GM21619 (cell line): ENCODE results near the gene SEC14L1.

ENCODE experiments used
- ATAC-seq: cut with Tn5 transposase; IDR thresholded peaks from one replicate; pipeline ENCODE4 v1.9.1; 2021; ENCODE audit not compliant: unreplicated experiment

The SEC14L1 gene

GRCh38 chr17:77211681-77212080 lies 70.9 kb downstream of the SEC14L1 start:
- ATAC-seq = no peak

GRCh38 chr17:77212081-77212832 lies 71.5 kb downstream of the SEC14L1 start:
- peak; percentile 91 for ATAC-seq

DNA sequence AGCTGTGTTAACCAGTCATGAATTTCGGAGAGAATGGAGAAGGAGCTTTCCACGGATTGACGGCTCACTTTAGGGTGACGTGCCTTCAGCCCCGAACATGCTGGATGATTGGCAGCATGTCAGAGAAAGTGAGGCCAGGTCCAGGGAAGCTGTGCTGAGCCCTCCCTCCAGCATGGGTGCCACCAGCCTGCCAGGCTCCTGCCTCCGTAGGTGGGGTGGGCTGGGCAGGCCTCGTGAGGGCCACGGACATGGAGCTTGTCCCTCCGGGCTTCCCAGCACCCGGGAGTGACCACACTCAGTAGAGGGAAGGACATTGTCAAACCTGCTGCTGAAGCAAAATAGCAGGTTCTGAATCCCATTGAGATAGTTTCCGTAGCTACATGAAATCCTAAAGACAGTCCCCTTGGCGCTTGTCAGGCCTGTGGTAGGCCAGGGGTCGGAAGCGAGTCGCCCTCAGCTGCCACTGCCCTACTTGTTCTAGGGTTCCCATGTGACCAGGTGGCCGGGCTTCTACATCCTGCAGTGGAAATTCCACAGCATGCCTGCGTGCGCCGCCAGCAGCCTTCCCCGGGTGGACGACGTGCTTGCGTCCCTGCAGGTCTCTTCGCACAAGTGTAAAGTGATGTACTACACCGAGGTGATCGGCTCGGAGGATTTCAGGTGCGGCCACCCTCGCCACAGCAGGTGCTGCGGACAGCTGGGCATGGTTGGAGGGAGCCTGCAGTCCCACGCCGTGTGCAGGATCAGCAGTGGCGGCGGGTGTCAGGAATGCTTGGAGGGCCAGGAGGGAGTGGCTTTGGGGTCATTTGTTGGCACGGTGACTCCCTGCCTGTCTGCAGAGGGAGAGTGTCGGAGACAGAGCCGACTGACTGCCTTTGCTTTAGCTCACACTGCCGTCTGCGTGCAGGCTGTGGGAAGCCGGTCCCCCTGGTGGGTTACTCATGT lies 72.3 kb downstream of the SEC14L1 start:
- ATAC-seq = peak; percentile 12

- ATAC-seq = no peak
These were observed 73.0 kb downstream of the SEC14L1 start for GRCh38 chr17:77213778-77214132.

DNA sequence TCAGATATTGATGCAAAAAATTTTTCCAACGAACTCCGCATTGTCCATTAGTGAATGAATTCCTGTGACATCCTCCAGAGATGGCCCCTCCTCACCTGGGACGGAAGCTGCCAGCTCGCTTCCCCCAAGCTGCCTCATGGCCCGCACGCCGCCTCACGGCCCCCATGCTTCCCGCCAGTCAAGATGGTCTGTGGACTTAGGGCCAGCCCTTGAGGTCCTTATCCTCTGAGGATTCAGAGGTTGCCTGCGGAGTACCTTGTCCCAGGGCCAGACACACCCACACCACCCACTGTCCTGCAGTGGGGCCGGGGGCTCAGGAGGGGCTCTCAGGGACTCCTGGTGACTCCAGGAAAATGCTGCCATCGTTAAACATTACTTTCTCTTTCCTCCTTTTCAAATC lies 73.6 kb downstream of the SEC14L1 start:
- ATAC-seq = no peak

GRCh38 chr17:77214743-77215142 lies 74.0 kb downstream of the SEC14L1 start:
- no peak for ATAC-seq

- no peak for ATAC-seq
These were observed 74.5 kb downstream of the SEC14L1 start for GRCh38 chr17:77215281-77215680.

DNA sequence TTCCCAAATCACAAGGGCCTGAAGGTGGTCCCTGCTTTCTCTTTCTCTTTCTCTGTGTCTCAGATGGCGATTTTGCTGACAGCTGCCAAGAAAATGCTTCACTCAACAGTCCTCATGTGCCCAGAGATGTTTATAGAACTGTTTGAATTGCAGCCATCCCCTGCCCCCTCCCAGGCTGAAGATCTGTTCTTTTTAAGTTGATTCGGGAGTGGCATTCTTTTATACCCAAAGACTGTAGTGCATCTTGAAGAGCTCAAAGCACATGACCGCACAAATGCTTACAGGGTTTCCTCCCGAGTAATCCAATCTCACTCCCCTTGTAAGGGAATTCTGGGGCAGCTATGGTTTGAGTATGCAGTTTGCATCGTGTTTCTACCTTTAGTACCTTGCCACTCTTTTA lies 75.7 kb downstream of the SEC14L1 start:
- ATAC-seq = no peak

GRCh38 chr17:77217123-77217522 lies 76.4 kb downstream of the SEC14L1 start:
- no peak for ATAC-seq

- no peak for ATAC-seq
These were observed 76.8 kb downstream of the SEC14L1 start for GRCh38 chr17:77217566-77217965.

DNA sequence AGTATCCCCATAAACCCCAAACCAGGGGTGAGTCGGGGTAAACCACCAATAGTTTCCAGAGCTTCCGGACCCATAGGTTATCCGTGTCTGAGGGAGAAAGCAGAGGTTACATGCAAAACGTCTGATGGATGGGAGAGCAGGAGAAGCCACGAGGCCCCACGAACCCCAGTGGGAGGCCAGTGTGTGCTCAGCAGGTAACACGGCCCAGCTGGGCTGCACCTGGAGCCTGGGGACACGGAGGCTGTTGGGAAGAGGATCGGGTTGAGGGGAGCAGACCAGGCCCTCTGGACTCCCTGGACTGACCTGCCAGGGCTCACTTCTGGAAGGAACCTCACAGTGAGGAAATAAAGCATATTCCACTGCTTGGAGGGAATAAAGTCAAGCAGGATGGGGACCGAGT lies 78.1 kb downstream of the SEC14L1 start:
- no peak for ATAC-seq

DNA sequence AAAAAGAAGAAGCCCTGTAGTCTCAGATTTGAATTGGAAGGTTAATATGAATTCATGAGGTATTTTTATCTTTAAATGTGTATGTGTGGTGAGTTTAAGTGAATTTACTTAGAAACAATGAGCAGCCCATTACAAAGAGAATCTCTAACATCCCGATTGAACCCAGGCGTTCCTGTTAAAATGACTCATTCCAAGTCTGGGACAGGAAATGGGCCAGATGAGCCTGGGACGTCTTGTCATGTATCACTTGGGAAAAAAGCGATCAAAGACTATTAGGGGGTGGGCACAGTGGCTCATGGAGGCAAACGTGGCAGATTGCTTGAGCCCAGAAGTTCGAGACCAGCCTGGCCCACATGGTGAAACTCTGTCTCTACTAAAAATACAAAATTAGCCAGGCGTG lies 81.6 kb downstream of the SEC14L1 start:
- ATAC-seq = no peak

- ATAC-seq = no peak
These were observed 83.1 kb downstream of the SEC14L1 start for GRCh38 chr17:77223642-77224420.

DNA sequence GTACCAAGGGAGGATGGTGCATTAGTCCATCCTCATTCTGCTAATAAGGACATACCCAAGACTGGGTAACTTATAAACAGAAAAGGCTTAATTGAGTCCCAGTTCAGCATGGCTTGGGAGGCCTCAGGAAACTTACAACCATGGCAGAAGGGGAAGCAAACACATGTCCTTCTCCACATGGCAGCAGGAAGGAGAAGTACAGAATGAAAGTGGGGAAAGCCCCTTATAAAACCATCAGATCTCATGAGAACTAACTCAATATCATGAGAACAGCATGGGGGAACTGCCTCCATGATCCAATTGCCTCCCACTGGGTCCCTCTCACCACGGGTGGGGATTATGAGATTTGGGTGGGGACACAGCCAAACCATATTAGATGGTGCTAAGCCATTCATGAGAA lies 84.5 kb downstream of the SEC14L1 start:
- ATAC-seq = no peak

DNA sequence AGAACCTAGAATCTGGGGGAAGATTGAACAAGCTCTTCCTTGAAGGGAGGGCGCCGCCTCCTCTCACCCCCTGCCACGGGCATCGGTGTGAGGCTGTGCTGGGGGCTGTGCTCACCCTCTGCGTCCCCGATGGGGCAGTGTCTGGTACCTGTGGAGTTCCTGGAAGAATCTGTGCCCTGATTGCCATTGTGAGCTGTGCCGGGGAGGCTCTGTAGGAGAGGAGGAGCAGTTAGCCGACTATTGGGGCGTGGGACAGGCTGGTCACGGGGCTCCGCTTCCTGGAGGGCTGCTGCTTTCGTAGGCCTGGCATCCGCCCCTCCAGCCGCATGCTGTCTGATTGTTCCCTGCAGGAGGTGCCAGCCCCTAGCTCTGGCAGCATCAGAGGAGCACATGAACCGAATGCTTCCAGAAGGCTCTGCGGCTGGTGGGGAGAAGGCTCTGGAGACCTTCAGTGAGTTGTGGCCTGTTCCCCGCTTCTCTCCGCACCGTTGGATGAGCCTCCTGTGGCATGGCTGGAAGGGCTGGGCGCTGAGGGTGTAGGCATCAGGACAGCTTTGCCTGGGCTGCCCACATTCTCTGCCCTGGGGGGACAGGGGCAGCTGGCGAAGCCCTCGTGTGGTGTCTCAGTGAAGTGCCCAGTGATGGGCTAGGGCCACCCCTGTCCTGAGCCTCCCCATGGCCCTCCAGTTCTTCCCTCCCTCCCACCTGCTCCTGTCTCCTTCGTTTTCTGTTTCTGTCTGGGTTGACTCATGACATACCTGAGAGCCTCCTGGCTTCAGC lies 86.9 kb downstream of the SEC14L1 start:
- no peak for ATAC-seq

DNA sequence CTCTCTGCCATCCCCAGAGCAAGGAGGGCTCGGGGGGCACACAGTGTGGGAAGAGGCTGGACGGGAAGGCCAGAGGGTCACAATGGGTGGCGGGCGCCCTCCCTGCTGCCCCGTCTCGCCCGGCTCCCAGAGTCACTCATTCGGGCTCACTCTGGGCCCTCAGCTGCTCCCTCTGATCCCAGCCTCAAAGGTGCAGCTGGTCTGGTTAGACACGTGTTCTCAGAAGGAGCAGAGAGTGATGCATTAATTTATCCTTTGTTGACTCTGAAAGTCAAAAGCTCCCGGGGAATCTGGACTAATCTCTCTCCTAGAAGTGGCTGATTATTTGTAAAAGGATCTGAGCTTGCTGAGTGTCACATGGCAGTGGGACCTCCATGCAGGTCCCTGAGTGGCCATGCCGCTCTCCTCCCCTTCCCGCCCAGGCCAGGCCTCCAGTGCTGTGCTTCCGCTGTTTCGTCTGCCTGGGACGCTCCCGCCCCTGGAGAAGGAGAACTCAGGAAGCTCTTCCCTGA lies 87.5 kb downstream of the SEC14L1 start:
- ATAC-seq = no peak

DNA sequence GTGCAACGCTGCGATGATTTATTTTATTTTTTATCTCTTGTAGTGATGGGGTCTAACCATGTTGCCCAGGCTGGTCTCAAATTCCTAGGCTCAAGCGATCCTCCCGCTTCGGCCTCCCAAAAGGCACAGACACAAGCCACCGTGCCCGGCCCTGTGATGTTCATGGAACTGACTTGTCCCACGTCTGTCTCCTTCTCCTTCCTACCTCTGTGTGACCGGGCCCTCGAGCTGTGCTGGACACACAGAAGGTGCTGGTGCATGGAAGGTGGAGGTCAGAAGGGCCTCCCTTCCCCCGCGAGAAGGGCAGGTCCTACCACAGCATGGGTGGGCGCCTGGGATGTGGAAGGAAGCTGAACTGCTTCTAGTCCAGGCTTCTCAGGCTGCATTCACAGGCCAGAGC lies 88.0 kb downstream of the SEC14L1 start:
- ATAC-seq = no peak

GRCh38 chr17:77229786-77230435 lies 89.1 kb downstream of the SEC14L1 start:
- ATAC-seq = no peak

DNA sequence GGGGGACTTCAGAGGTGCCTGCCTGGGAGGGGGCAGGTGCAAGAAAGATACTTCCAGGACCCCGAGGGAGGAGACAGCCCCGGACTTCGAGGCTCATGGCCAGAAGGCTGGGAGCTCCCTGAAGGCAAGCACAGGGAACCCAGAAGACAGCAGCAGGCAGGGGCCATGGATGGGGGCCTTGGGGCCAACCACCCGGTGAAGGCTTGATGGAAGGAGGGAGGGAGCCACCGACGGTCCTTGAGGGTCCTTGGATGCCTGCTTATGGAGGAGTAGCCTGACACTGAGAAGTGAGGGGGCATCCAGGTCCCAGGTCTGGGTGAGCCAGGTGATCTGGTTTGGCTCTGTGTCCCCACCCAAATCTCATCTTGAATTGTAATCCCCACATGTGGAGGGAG lies 89.7 kb downstream of the SEC14L1 start:
- ATAC-seq = no peak
